GM10266 (cell line): ENCODE results near the gene C1QA.
"Not testable (repeated sequence)": the region's sequence is repeated elsewhere in the genome, so short reads cannot be mapped to it uniquely, and the experiment has no call there.

ENCODE experiments used
- DNase-seq: peaks from one replicate; pipeline ENCODE4 v3.0.0; 2012; ENCODE audit errors: extremely low spot score
- CTCF ChIP-seq: IDR thresholded peaks from 2 replicates; pipeline ENCODE4 v1.5.1; 2012; ENCODE audit warnings: mild to moderate bottlenecking, low read depth; ENCODE audit not compliant: control insufficient read depth, insufficient read depth; ENCODE audit errors: missing control alignments

Gene C1QA

GRCh38 chr1:22660716-22661241 is 24.4 kb downstream of the C1QA start:
- DNase-seq = no peak
- no peak for TF ChIP-seq CTCF

- no peak for DNase-seq
- TF ChIP-seq CTCF = no peak
Observed at GRCh38 chr1:22661880-22662279, 25.5 kb downstream of the C1QA start.

- TF ChIP-seq CTCF = no peak
- DNase-seq = no peak
Observed at GRCh38 chr1:22662318-22662717, 25.9 kb downstream of the C1QA start.

- no peak for TF ChIP-seq CTCF
- no peak for DNase-seq
Observed at GRCh38 chr1:22662986-22663408, 26.6 kb downstream of the C1QA start.

GRCh38 chr1:22665752-22666151 is 29.3 kb downstream of the C1QA start:
- DNase-seq = no peak
- TF ChIP-seq CTCF = no peak

- TF ChIP-seq CTCF = no peak
- no peak for DNase-seq
Observed at GRCh38 chr1:22666412-22666811, 30.0 kb downstream of the C1QA start.

- not testable (repeated sequence) for DNase-seq
Observed at GRCh38 chr1:22668840-22669239, 32.4 kb downstream of the C1QA start.

- no peak for DNase-seq
- no peak for TF ChIP-seq CTCF
Observed at GRCh38 chr1:22670352-22670975, 34.0 kb downstream of the C1QA start.
